ENCODE data around the gene GRK5.

GRK5 gene

GRCh38 chr10:119199231-119199992, 8.0 kb upstream of the GRK5 start:
- FAIRE-seq: peak; percentile 53

- no peak for FAIRE-seq
These were observed 6.1 kb upstream of the GRK5 start for GRCh38 chr10:119201233-119201632.

GRCh38 chr10:119203006-119203405, 4.4 kb upstream of the GRK5 start:
- no peak for FAIRE-seq

- no peak for FAIRE-seq
These were observed 1.3 kb upstream of the GRK5 start for GRCh38 chr10:119205894-119206602.

- FAIRE-seq: no peak
These were observed 587 bp upstream of the GRK5 start for GRCh38 chr10:119206603-119207365.

GRCh38 chr10:119207713-119208552, 562 bp downstream of the GRK5 start:
- no peak for FAIRE-seq

GRCh38 chr10:119208553-119208940, 1.2 kb downstream of the GRK5 start:
- FAIRE-seq: no peak

GRCh38 chr10:119209035-119209735, 1.8 kb downstream of the GRK5 start:
- no peak for FAIRE-seq

- FAIRE-seq: no peak
These were observed 2.5 kb downstream of the GRK5 start for GRCh38 chr10:119209736-119210355.

GRCh38 chr10:119210633-119211032, 3.3 kb downstream of the GRK5 start:
- no peak for FAIRE-seq

- FAIRE-seq: no peak
These were observed 3.8 kb downstream of the GRK5 start for GRCh38 chr10:119211176-119211575.

- FAIRE-seq: no peak
These were observed 4.5 kb downstream of the GRK5 start for GRCh38 chr10:119211625-119212441.

GRCh38 chr10:119215371-119215770, 8.0 kb downstream of the GRK5 start:
- no peak for FAIRE-seq

GRCh38 chr10:119216127-119216526, 8.8 kb downstream of the GRK5 start:
- no peak for FAIRE-seq

- FAIRE-seq: no peak
These were observed 10.0 kb downstream of the GRK5 start for GRCh38 chr10:119217401-119217800.

- no peak for FAIRE-seq
These were observed 10.7 kb downstream of the GRK5 start for GRCh38 chr10:119217991-119218490.

GRCh38 chr10:119219871-119220270, 12.5 kb downstream of the GRK5 start:
- no peak for FAIRE-seq

- no peak for FAIRE-seq
These were observed 13.8 kb downstream of the GRK5 start for GRCh38 chr10:119221201-119221600.

- no peak for FAIRE-seq
These were observed 14.3 kb downstream of the GRK5 start for GRCh38 chr10:119221666-119222065.

GRCh38 chr10:119222537-119222936, 15.2 kb downstream of the GRK5 start:
- FAIRE-seq: no peak

Data from TTC549 (cell line).